C4-2B (cell line): ENCODE measurements around the gene CCDC39.

Source experiments
- H3K27ac ChIP-seq: fragments of 450-650 bp; 2 replicates; pipeline ENCODE4 v1.5.1; 2017
- CTCF ChIP-seq: fragments of 450-650 bp; conservative IDR thresholded peaks from 2 replicates; pipeline ENCODE4 v1.5.1; 2017; ENCODE audit warnings: mild to moderate bottlenecking
- ZFX ChIP-seq: fragments of 450-650 bp; IDR thresholded peaks from 2 replicates; pipeline ENCODE4 v1.6.1; 2017

Gene CCDC39

GRCh38 chr3:180580934-180581333 is 98.4 kb downstream of the CCDC39 start:
- TF ChIP-seq CTCF = no peak
- no peak for TF ChIP-seq ZFX

GRCh38 chr3:180575571-180575970 is 103.7 kb downstream of the CCDC39 start:
- TF ChIP-seq ZFX (no peak), CTCF (no peak)

More at GRCh38 chr3:180580934-180581333, 98.4 kb downstream of the CCDC39 start:
- no peak overlapping the region for H3K27ac ChIP-seq

GRCh38 chr3:180571831-180572598 is 107.3 kb downstream of the CCDC39 start:
- TF ChIP-seq CTCF = no peak
- no peak for TF ChIP-seq ZFX

More at GRCh38 chr3:180575571-180575970, 103.7 kb downstream of the CCDC39 start:
- H3K27ac ChIP-seq = no peak overlapping the region

GRCh38 chr3:180570238-180570637 is 109.1 kb downstream of the CCDC39 start:
- H3K27ac ChIP-seq = no peak overlapping the region

More at GRCh38 chr3:180571831-180572598, 107.3 kb downstream of the CCDC39 start:
- H3K27ac ChIP-seq = no peak overlapping the region

GRCh38 chr3:180564676-180565075 is 114.6 kb downstream of the CCDC39 start:
- no peak overlapping the region for H3K27ac ChIP-seq
- TF ChIP-seq CTCF (no peak), ZFX (no peak)

More at GRCh38 chr3:180570238-180570637, 109.1 kb downstream of the CCDC39 start:
- TF ChIP-seq CTCF = no peak
